Progenitor cell of endocrine pancreas (in vitro differentiated cells): ENCODE results near the gene RPIA. TPM values are rescaled to one million over a fixed set of nuclear protein-coding genes. Genes with fewer than 3 reads are reported as not detected.
A peak's percentile ranks its signal among the peaks of the same experiment; 100 is the strongest.

ENCODE experiments used
- DNase-seq: peaks from one replicate; pipeline ENCODE4 v3.0.0; 2021; ENCODE audit warnings: low spot score; ENCODE audit not compliant: unreplicated experiment
- H3K27ac Mint-ChIP-seq: 2 replicates; pipeline ENCODE4 v1.8.0; 2021; ENCODE audit warnings: mild to moderate bottlenecking, moderate library complexity, mixed read lengths
- H3K27me3 Mint-ChIP-seq: 2 replicates; pipeline ENCODE4 v1.8.0; 2021; ENCODE audit warnings: mixed read lengths
- H3K36me3 Mint-ChIP-seq: 2 replicates; pipeline ENCODE4 v1.8.0; 2022; ENCODE audit warnings: mixed read lengths; ENCODE audit not compliant: insufficient read depth
- H3K4me1 Mint-ChIP-seq: 2 replicates; pipeline ENCODE4 v1.8.0; 2021; ENCODE audit warnings: low read depth, mixed read lengths
- H3K4me3 Mint-ChIP-seq: 2 replicates; pipeline ENCODE4 v1.8.0; 2021; ENCODE audit warnings: low read depth, mild to moderate bottlenecking, moderate library complexity, mixed read lengths
- H3K9me3 Mint-ChIP-seq: 2 replicates; pipeline ENCODE4 v1.8.0; 2021; ENCODE audit warnings: low read depth, mixed read lengths
- total RNA-seq: library from RNA; stranded (reverse); gene quantifications from 2 replicates; pipeline ENCODE4 v1.2.1, GENCODE V29; 2021
- TF ChIP-seq, protein P1 (sequence below): fragments of 200-600 bp; sonication (generic); IDR thresholded peaks from one replicate; pipeline ENCODE4 v1.5.0; 2021; ENCODE audit warnings: antibody characterized with exemption, mild to moderate bottlenecking; ENCODE audit not compliant: unreplicated experiment

The RPIA gene
- total RNA-seq, 1 donor from 2014 or later: 27.1 TPM

DNA sequence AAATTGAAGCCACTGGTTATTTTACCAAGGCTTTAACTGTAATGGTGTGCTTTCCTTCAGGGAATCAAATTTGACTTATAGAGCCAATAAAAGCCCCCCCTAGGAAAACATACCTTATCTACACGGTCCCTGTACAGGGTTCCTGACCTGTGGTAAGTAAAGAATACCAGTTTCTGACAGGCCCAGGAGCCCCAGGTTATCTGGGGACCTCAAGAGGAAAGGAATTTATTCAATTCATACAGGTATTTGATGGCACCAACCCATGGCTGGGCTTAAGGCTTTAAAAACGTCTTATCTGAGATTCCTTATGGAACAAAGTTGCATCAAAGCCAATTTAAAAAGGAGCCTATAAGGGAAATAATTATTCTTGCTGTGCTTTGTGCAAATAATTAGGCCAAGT is 7.0 kb upstream of the RPIA start:
- TF ChIP-seq, protein P1, sequence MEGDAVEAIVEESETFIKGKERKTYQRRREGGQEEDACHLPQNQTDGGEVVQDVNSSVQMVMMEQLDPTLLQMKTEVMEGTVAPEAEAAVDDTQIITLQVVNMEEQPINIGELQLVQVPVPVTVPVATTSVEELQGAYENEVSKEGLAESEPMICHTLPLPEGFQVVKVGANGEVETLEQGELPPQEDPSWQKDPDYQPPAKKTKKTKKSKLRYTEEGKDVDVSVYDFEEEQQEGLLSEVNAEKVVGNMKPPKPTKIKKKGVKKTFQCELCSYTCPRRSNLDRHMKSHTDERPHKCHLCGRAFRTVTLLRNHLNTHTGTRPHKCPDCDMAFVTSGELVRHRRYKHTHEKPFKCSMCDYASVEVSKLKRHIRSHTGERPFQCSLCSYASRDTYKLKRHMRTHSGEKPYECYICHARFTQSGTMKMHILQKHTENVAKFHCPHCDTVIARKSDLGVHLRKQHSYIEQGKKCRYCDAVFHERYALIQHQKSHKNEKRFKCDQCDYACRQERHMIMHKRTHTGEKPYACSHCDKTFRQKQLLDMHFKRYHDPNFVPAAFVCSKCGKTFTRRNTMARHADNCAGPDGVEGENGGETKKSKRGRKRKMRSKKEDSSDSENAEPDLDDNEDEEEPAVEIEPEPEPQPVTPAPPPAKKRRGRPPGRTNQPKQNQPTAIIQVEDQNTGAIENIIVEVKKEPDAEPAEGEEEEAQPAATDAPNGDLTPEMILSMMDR: no peak
- no peak overlapping the region for H3K4me3 Mint-ChIP-seq
- peaks cover 26% of the 10 kb centered on the region for H3K9me3 Mint-ChIP-seq
- H3K27me3 Mint-ChIP-seq: no peaks in the 10 kb centered on the region
- peaks cover 19% of the 10 kb centered on the region for H3K36me3 Mint-ChIP-seq
- H3K27ac Mint-ChIP-seq: no peak overlapping the region
- no peak for DNase-seq
- H3K4me1 Mint-ChIP-seq: no peaks in the 10 kb centered on the region

DNA sequence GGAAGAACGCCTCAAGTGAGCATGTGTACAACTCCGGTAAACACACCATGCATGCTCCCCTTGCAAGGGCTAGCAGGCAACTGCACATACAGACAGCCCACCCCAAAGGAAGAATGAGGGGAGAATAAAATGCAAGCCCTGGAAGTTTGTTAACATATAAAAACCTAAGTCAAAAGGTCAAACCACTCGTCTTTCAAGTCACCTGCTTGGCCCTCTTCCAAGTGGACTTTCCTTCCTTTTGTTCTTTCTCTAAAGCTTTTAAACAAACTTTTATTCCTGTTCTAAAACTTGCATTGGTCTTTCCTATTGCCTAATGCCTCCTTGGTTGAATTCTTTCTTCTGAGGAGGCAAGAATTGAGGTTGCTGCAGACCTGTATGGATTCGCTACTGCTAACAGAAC is 5.2 kb upstream of the RPIA start:
- Mint-ChIP-seq H3K4me1 (peaks cover 2% of the 10 kb centered on the region), H3K27ac (no peak overlapping the region), H3K36me3 (peaks cover 28% of the 10 kb centered on the region), H3K27me3 (no peaks in the 10 kb centered on the region), H3K4me3 (no peak overlapping the region), H3K9me3 (peaks cover 37% of the 10 kb centered on the region)
- no peak for DNase-seq
- TF ChIP-seq, protein P1: no peak

DNA sequence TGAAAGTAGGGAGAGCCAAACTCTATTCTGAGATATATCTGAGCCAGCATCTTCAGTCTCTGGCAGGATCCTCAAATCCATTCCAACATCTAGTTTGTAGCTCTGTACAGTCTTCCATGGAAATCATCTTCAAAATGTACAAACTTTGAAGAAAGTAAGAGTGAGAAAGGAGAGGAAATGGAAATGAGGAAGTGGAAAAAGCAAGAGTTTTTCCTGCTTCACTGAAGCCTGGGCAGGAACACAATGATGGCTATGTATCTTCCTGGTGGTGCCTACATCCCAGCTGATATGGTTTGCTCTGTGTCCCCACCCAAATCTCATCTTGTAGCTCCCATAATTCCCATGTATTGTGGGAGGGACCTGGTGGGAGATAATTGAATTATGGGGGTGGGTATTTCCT is 4.1 kb upstream of the RPIA start:
- Mint-ChIP-seq H3K4me3 (no peak overlapping the region), H3K27me3 (no peaks in the 10 kb centered on the region), H3K27ac (no peak overlapping the region), H3K9me3 (peaks cover 33% of the 10 kb centered on the region), H3K36me3 (peaks cover 27% of the 10 kb centered on the region), H3K4me1 (peaks cover 7% of the 10 kb centered on the region)
- DNase-seq: no peak
- TF ChIP-seq, protein P1: no peak

DNA sequence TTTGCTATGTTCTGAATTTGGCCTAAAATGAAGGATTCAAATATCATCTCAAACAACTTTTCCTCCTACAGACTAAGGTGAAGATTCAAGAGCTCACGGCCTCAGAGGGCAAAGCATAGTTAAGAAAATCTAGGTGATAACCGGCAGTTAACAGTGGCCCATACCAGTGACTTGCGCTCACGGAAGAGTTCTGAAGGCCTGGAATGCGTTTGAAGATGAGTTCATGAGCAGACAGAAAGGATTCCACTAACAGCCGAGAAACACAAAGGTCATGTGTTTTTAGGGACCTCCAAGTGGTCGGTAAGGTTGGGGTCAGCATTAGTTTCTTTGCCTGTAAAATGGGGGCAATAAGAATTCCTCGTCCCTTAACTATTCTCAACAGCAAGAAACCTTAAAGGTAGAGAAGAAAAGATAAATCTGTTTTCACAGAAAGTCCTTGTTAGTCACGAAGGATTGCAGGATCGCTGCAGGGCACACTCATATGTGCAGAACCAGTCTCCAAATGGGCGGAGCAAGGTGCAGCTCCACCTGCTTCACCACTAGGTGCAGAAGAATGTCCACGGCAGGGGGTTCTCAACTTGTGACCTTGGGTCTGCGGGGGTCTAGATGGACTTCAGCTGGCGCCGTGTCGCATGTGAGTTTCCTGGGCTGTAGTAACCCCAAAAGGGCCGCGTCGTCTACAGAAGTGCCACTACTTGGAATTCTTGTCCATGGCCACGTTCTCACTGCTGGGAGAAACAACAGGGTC is 708 bp upstream of the RPIA start:
- DNase-seq: no peak
- Mint-ChIP-seq H3K9me3 (peaks cover 17% of the 10 kb centered on the region), H3K27ac (peak overlapping the region; percentile 98), H3K4me1 (peaks cover 16% of the 10 kb centered on the region), H3K36me3 (peaks cover 15% of the 10 kb centered on the region), H3K27me3 (no peaks in the 10 kb centered on the region), H3K4me3 (peak overlapping the region; percentile 95)
- TF ChIP-seq, protein P1: peak; percentile 25

DNA sequence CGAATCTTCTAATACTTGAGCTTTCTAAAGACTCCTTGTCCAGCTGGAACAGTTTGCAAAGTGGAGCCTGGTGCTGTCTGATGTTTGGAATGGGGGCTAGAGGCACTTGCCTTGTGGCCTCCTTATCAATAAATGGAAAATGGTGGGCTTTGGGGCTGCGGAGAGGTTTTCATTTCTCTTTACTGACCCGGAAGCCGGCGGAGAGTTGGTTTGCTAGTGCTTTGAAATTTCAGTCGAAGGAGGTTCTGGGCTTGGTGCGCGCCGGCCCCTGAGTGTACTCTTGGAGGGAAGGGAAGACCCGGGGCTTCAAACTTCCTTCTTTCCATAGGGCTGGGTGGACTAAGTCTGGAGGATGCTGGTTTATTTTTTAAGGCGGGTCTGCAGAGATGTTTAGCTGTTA is 714 bp downstream of the RPIA start:
- H3K27ac Mint-ChIP-seq: peak overlapping the region; percentile 97
- peaks cover 13% of the 10 kb centered on the region for H3K36me3 Mint-ChIP-seq
- H3K27me3 Mint-ChIP-seq: no peaks in the 10 kb centered on the region
- peak overlapping the region; percentile 95 for H3K4me3 Mint-ChIP-seq
- TF ChIP-seq, protein P1: no peak
- peaks cover 17% of the 10 kb centered on the region for H3K4me1 Mint-ChIP-seq
- peaks cover 14% of the 10 kb centered on the region for H3K9me3 Mint-ChIP-seq
- DNase-seq: no peak
